GM23338 (cell line): Measurements from ENCODE around the gene RABEPK. TPM values are rescaled to one million over a fixed set of nuclear protein-coding genes. Genes with fewer than 3 reads are reported as not detected.

Source experiments
- ATAC-seq: fragments of 200-7000 bp; cut with Tn5 transposase; 3 replicates; pipeline ENCODE4 v1.9.1; 2020
- DNase-seq: peaks from one replicate; pipeline ENCODE4 v3.0.0-alpha.2; 2015; ENCODE audit warnings: low spot score
- H2AFZ ChIP-seq: fragments of 200-600 bp; sonication (generic); 2 replicates; pipeline ENCODE4 v1.8.0; 2016; ENCODE audit warnings: antibody characterized with exemption, mild to moderate bottlenecking, moderate library complexity
- H3F3A ChIP-seq: fragments of 200-600 bp; sonication (generic); replicated peaks from 2 replicates; pipeline ENCODE4 v1.8.0; 2017; ENCODE audit warnings: antibody characterized with exemption, mixed run types, low read depth
- H3K27ac ChIP-seq: fragments of 200-600 bp; sonication (generic); 2 replicates; pipeline ENCODE4 v1.6.1; 2016; ENCODE audit warnings: low read depth
- H3K27me3 ChIP-seq: fragments of 200-600 bp; sonication (generic); 2 replicates; pipeline ENCODE4 v1.8.0; 2016; ENCODE audit warnings: mild to moderate bottlenecking, mixed run types, moderate library complexity; ENCODE audit not compliant: insufficient read depth
- H3K36me3 ChIP-seq: fragments of 200-600 bp; sonication (generic); 2 replicates; pipeline ENCODE4 v1.8.0; 2016; ENCODE audit warnings: mild to moderate bottlenecking; ENCODE audit not compliant: insufficient read depth
- H3K4me1 ChIP-seq: fragments of 200-600 bp; sonication (generic); 2 replicates; pipeline ENCODE4 v1.8.0; 2016; ENCODE audit warnings: mild to moderate bottlenecking, moderate library complexity; ENCODE audit not compliant: insufficient read depth
- H3K4me2 ChIP-seq: fragments of 200-600 bp; sonication (generic); 2 replicates; pipeline ENCODE4 v1.7.1; 2017; ENCODE audit warnings: mixed run types
- H3K4me3 ChIP-seq: fragments of 200-600 bp; sonication (generic); 2 replicates; pipeline ENCODE4 v1.6.1; 2016; ENCODE audit warnings: mixed run types
- H3K79me2 ChIP-seq: fragments of 200-600 bp; sonication (generic); replicated peaks from 2 replicates; pipeline ENCODE4 v1.8.0; 2017; ENCODE audit warnings: mild to moderate bottlenecking; ENCODE audit not compliant: insufficient read depth
- H3K9me2 ChIP-seq: fragments of 200-600 bp; sonication (generic); 2 replicates; pipeline ENCODE4 v1.8.0; 2017; ENCODE audit not compliant: insufficient read depth
- H4K20me1 ChIP-seq: fragments of 200-600 bp; sonication (generic); replicated peaks from 2 replicates; pipeline ENCODE4 v1.8.0; 2017; ENCODE audit warnings: mild to moderate bottlenecking; ENCODE audit not compliant: insufficient read depth
- H3K27ac Mint-ChIP-seq: 2 replicates; pipeline ENCODE4 v1.8.0; 2020; ENCODE audit warnings: inconsistent platforms, mild to moderate bottlenecking, moderate library complexity, mixed read lengths
- H3K27me3 Mint-ChIP-seq: 3 replicates; pipeline ENCODE4 v1.8.0; 2022; ENCODE audit warnings: low read depth, mild to moderate bottlenecking, moderate library complexity, mixed read lengths, inconsistent platforms; ENCODE audit not compliant: insufficient read depth, poor library complexity
- H3K36me3 Mint-ChIP-seq: 3 replicates; pipeline ENCODE4 v1.8.0; 2021; ENCODE audit warnings: low read depth, mild to moderate bottlenecking, inconsistent platforms, moderate library complexity, mixed read lengths
- H3K4me1 Mint-ChIP-seq: 3 replicates; pipeline ENCODE4 v1.8.0; 2020; ENCODE audit warnings: mild to moderate bottlenecking, inconsistent platforms, mixed read lengths
- H3K4me3 Mint-ChIP-seq: 3 replicates; pipeline ENCODE4 v1.8.0; 2021; ENCODE audit warnings: moderate library complexity, mild to moderate bottlenecking, inconsistent platforms, mixed read lengths
- H3K9me3 Mint-ChIP-seq: 3 replicates; pipeline ENCODE4 v1.8.0; 2020; ENCODE audit warnings: moderate library complexity, mild to moderate bottlenecking, inconsistent platforms, mixed read lengths
- CREB1 ChIP-seq: fragments of 250-450 bp; sonication (Bioruptor Pico); IDR thresholded peaks from 2 replicates; pipeline ENCODE4 v1.5.0; 2020; ENCODE audit warnings: low read depth, mild to moderate bottlenecking, moderate library complexity
- EZH2 ChIP-seq: fragments of 200-600 bp; sonication (generic); IDR thresholded peaks from one replicate; pipeline ENCODE4 v1.8.0; 2017; ENCODE audit warnings: antibody characterized with exemption, mild to moderate bottlenecking, low read depth; ENCODE audit not compliant: unreplicated experiment
- EZH2phosphoT487 ChIP-seq: fragments of 200-600 bp; sonication (generic); IDR thresholded peaks from one replicate; pipeline ENCODE4 v1.8.1; 2018; ENCODE audit warnings: antibody characterized with exemption; ENCODE audit not compliant: unreplicated experiment
- JUNB ChIP-seq: IDR thresholded peaks from one replicate; pipeline ENCODE4 v1.6.1; 2016; ENCODE audit warnings: antibody characterized with exemption; ENCODE audit not compliant: unreplicated experiment
- NANOG ChIP-seq: IDR thresholded peaks from 2 replicates; pipeline ENCODE4 v1.6.1; 2016; ENCODE audit warnings: antibody characterized with exemption, borderline replicate concordance
- POLR2AphosphoS5 ChIP-seq: IDR thresholded peaks from 2 replicates; pipeline ENCODE4 v1.6.1; 2016; ENCODE audit warnings: antibody characterized with exemption, low read depth
- STAT1 ChIP-seq: IDR thresholded peaks from one replicate; pipeline ENCODE4 v1.6.1; 2016; ENCODE audit warnings: antibody characterized with exemption; ENCODE audit not compliant: unreplicated experiment
- ZNF114 ChIP-seq: fragments of 250-450 bp; sonication (Bioruptor Pico); IDR thresholded peaks from 2 replicates; pipeline ENCODE4 v1.5.0; 2020; ENCODE audit warnings: mild to moderate bottlenecking, moderate library complexity
- ZNF331 ChIP-seq: fragments of 250-450 bp; sonication (Bioruptor Pico); IDR thresholded peaks from 2 replicates; pipeline ENCODE4 v1.5.0; 2020; ENCODE audit warnings: low read depth, mild to moderate bottlenecking, moderate library complexity
- ZNF462 ChIP-seq: fragments of 250-450 bp; sonication (Bioruptor Pico); IDR thresholded peaks from 2 replicates; pipeline ENCODE4 v1.5.0; 2020; ENCODE audit warnings: mild to moderate bottlenecking, moderate library complexity
- polyA plus RNA-seq: library from polyadenylated mRNA; unstranded; fragments of >200 nt; fragmentation: Nextera tagmentation; extraction: Ambion mirVana; gene quantifications from 2 replicates; pipeline ENCODE4 v1.2.1, GENCODE V29; 2016
- total RNA-seq: library from RNA; depleted of rRNA; stranded (reverse); fragments of >200 nt; shearing (Covaris generic); gene quantifications from 2 replicates; pipeline ENCODE4 v1.2.3, GENCODE V29; 2014
- TF ChIP-seq, protein P1 (sequence below), 2 experiments: fragments of 200-600 bp in 1 of 2; sonication (generic) in 1 of 2; conservative IDR thresholded peaks; 2 replicates each; pipeline versions ENCODE4 v1.5.1 to v1.6.1; 2016 to 2017; ENCODE audit warnings: antibody characterized with exemption in 2 of 2, low read depth in 2 of 2, mild to moderate bottlenecking in 2 of 2, moderate library complexity in 1 of 2
- TF ChIP-seq, protein P2 (sequence below): IDR thresholded peaks from 2 replicates; pipeline ENCODE4 v1.6.1; 2016; ENCODE audit warnings: antibody characterized with exemption
- TF ChIP-seq, protein P3 (sequence below): IDR thresholded peaks from one replicate; pipeline ENCODE4 v1.6.1; 2018; ENCODE audit warnings: antibody characterized with exemption; ENCODE audit not compliant: unreplicated experiment

RABEPK gene
- total and polyA plus RNA-seq, 2 experiments from 2014 or later: 25.8 to 32.7 TPM

- no peak overlapping the region for H3K27ac ChIP-seq
- Mint-ChIP-seq H3K9me3 (no peaks in the 10 kb centered on the region), H3K4me1 (no peaks in the 10 kb centered on the region), H3K27ac (no peak overlapping the region), H3K27me3 (peaks cover 7% of the 10 kb centered on the region), H3K36me3 (peaks cover 40% of the 10 kb centered on the region; the same call in 2 of the 3 replicates), H3K4me3 (no peak overlapping the region)
- ATAC-seq (no peak), DNase-seq (no peak)
- H4K20me1 ChIP-seq: no peaks in the 10 kb centered on the region; the same call in 1 of the 2 replicates
- no peak overlapping the region for H3K4me2 ChIP-seq
- peaks cover 3% of the 10 kb centered on the region; the same call in 1 of the 2 replicates for H3F3A ChIP-seq
- H2AFZ ChIP-seq: no peak overlapping the region
- no peaks in the 10 kb centered on the region for H3K27me3 ChIP-seq
- TF ChIP-seq ZNF462 (CRISPR knock-in tag) (no peak), ZNF331 (CRISPR knock-in tag) (no peak), EZH2 (no peak), CREB1 (CRISPR knock-in tag) (no peak), POLR2AphosphoS5 (no peak), NANOG (no peak), EZH2phosphoT487 (no peak), ZNF114 (CRISPR knock-in tag) (no peak), JUNB (no peak), STAT1 (no peak)
- TF ChIP-seq, protein P1, sequence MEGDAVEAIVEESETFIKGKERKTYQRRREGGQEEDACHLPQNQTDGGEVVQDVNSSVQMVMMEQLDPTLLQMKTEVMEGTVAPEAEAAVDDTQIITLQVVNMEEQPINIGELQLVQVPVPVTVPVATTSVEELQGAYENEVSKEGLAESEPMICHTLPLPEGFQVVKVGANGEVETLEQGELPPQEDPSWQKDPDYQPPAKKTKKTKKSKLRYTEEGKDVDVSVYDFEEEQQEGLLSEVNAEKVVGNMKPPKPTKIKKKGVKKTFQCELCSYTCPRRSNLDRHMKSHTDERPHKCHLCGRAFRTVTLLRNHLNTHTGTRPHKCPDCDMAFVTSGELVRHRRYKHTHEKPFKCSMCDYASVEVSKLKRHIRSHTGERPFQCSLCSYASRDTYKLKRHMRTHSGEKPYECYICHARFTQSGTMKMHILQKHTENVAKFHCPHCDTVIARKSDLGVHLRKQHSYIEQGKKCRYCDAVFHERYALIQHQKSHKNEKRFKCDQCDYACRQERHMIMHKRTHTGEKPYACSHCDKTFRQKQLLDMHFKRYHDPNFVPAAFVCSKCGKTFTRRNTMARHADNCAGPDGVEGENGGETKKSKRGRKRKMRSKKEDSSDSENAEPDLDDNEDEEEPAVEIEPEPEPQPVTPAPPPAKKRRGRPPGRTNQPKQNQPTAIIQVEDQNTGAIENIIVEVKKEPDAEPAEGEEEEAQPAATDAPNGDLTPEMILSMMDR (conservative IDR thresholded peaks at IDR 0.05; ENCODE audit: low read depth in 2 of 2): no peak
- TF ChIP-seq, protein P2, sequence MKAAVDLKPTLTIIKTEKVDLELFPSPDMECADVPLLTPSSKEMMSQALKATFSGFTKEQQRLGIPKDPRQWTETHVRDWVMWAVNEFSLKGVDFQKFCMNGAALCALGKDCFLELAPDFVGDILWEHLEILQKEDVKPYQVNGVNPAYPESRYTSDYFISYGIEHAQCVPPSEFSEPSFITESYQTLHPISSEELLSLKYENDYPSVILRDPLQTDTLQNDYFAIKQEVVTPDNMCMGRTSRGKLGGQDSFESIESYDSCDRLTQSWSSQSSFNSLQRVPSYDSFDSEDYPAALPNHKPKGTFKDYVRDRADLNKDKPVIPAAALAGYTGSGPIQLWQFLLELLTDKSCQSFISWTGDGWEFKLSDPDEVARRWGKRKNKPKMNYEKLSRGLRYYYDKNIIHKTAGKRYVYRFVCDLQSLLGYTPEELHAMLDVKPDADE: no peak
- TF ChIP-seq, protein P3, sequence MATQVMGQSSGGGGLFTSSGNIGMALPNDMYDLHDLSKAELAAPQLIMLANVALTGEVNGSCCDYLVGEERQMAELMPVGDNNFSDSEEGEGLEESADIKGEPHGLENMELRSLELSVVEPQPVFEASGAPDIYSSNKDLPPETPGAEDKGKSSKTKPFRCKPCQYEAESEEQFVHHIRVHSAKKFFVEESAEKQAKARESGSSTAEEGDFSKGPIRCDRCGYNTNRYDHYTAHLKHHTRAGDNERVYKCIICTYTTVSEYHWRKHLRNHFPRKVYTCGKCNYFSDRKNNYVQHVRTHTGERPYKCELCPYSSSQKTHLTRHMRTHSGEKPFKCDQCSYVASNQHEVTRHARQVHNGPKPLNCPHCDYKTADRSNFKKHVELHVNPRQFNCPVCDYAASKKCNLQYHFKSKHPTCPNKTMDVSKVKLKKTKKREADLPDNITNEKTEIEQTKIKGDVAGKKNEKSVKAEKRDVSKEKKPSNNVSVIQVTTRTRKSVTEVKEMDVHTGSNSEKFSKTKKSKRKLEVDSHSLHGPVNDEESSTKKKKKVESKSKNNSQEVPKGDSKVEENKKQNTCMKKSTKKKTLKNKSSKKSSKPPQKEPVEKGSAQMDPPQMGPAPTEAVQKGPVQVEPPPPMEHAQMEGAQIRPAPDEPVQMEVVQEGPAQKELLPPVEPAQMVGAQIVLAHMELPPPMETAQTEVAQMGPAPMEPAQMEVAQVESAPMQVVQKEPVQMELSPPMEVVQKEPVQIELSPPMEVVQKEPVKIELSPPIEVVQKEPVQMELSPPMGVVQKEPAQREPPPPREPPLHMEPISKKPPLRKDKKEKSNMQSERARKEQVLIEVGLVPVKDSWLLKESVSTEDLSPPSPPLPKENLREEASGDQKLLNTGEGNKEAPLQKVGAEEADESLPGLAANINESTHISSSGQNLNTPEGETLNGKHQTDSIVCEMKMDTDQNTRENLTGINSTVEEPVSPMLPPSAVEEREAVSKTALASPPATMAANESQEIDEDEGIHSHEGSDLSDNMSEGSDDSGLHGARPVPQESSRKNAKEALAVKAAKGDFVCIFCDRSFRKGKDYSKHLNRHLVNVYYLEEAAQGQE: no peak
- H3K4me3 ChIP-seq: no peak overlapping the region
- H3K79me2 ChIP-seq: no peaks in the 10 kb centered on the region
- H3K9me2 ChIP-seq: no peaks in the 10 kb centered on the region
- 0 out of 2 replicates have a peak, but pooled peaks cover 9% of the 10 kb centered on the region for H3K36me3 ChIP-seq
- H3K4me1 ChIP-seq: no peaks in the 10 kb centered on the region
These were observed 18.3 kb downstream of the RABEPK start for GRCh38 chr9:125218621-125219020.
